Activated naive CD8-positive, alpha-beta T cell treated with anti-CD3 and anti-CD28 coated beads, Interleukin-2, amount 10 ng/mL, durations not matched to agents 7 days and 5 days (primary cell): ENCODE results near the gene TMEM82. TPM values are rescaled to one million over a fixed set of nuclear protein-coding genes. Genes with fewer than 3 reads are reported as not detected.

ENCODE experiments used
- ATAC-seq: fragments of 150-1000 bp; cut with Tn5 transposase; one replicate; pipeline ENCODE4 v1.10.0; 2021; ENCODE audit warnings: low read depth, moderate library complexity
- POLR2A ChIA-PET: fragments of 350-600 bp; sonication (Branson Sonifier 250); formaldehyde crosslinking; loops from one replicate; lab custom pipeline; 2021; ENCODE audit warnings: antibody characterized with exemption; lab: Charles Lee
- DNase-seq: peaks from one replicate; pipeline ENCODE4 v3.0.0; 2021
- H3K27ac Mint-ChIP-seq: one replicate; pipeline ENCODE4 v1.8.0; 2022; ENCODE audit warnings: mild to moderate bottlenecking, mixed read lengths
- H3K27me3 Mint-ChIP-seq: one replicate; pipeline ENCODE4 v1.8.0; 2022; ENCODE audit warnings: mild to moderate bottlenecking, moderate library complexity, mixed read lengths
- H3K36me3 Mint-ChIP-seq: one replicate; pipeline ENCODE4 v1.8.0; 2021; ENCODE audit warnings: mild to moderate bottlenecking, mixed read lengths
- H3K4me1 Mint-ChIP-seq: one replicate; pipeline ENCODE4 v1.8.0; 2021; ENCODE audit warnings: mixed read lengths
- H3K4me3 Mint-ChIP-seq: one replicate; pipeline ENCODE4 v1.8.0; 2022; ENCODE audit warnings: mild to moderate bottlenecking, moderate library complexity, mixed read lengths
- H3K9me3 Mint-ChIP-seq: one replicate; pipeline ENCODE4 v1.8.0; 2021; ENCODE audit warnings: mixed read lengths
- total RNA-seq, 2 experiments: library from RNA; stranded (reverse); gene quantifications; one replicate each; pipeline ENCODE4 v1.2.3, GENCODE V29; 2021

TMEM82 gene
- total RNA-seq, 2 experiments from 2014 or later, result not detected

GRCh38 chr1:15724949-15725880, 17.1 kb upstream of the TMEM82 start:
- Mint-ChIP-seq H3K27me3 (no peaks in the 10 kb centered on the region), H3K9me3 (no peaks in the 10 kb centered on the region), H3K27ac (no peak overlapping the region), H3K4me3 (no peak overlapping the region), H3K4me1 (no peaks in the 10 kb centered on the region), H3K36me3 (peaks cover 6% of the 10 kb centered on the region)
- DNase-seq, result no peak
- no peak for ATAC-seq
- POLR2A ChIA-PET, result no interaction called here

GRCh38 chr1:15726508-15726907, 15.8 kb upstream of the TMEM82 start:
- Mint-ChIP-seq H3K9me3 (no peaks in the 10 kb centered on the region), H3K4me3 (no peak overlapping the region), H3K27me3 (no peaks in the 10 kb centered on the region), H3K27ac (no peak overlapping the region), H3K36me3 (peaks cover 4% of the 10 kb centered on the region), H3K4me1 (no peaks in the 10 kb centered on the region)
- ATAC-seq (no peak), DNase-seq (no peak)
- POLR2A ChIA-PET, result no interaction called here

- H3K9me3 Mint-ChIP-seq, result no peaks in the 10 kb centered on the region
- no peak for DNase-seq
- H3K27me3 Mint-ChIP-seq, result no peaks in the 10 kb centered on the region
- no peak overlapping the region for H3K27ac Mint-ChIP-seq
- H3K4me3 Mint-ChIP-seq, result no peak overlapping the region
- H3K36me3 Mint-ChIP-seq, result peaks cover 4% of the 10 kb centered on the region
- POLR2A ChIA-PET, result no interaction called here
- no peak for ATAC-seq
- no peaks in the 10 kb centered on the region for H3K4me1 Mint-ChIP-seq
Measured at GRCh38 chr1:15727021-15727420, 15.3 kb upstream of the TMEM82 start.

GRCh38 chr1:15727424-15727823, 14.9 kb upstream of the TMEM82 start:
- H3K4me1 Mint-ChIP-seq, result no peaks in the 10 kb centered on the region
- POLR2A ChIA-PET, result no interaction called here

GRCh38 chr1:15727866-15728534, 14.3 kb upstream of the TMEM82 start:
- no peaks in the 10 kb centered on the region for H3K4me1 Mint-ChIP-seq
- H3K27me3 Mint-ChIP-seq, result no peaks in the 10 kb centered on the region
- no peak overlapping the region for H3K27ac Mint-ChIP-seq
- POLR2A ChIA-PET, result no interaction called here
- peaks cover 4% of the 10 kb centered on the region for H3K36me3 Mint-ChIP-seq
- ATAC-seq (no peak), DNase-seq (no peak)
- H3K9me3 Mint-ChIP-seq, result no peaks in the 10 kb centered on the region
- no peak overlapping the region for H3K4me3 Mint-ChIP-seq

More at GRCh38 chr1:15727424-15727823, 14.9 kb upstream of the TMEM82 start:
- Mint-ChIP-seq H3K27ac (no peak overlapping the region), H3K4me3 (no peak overlapping the region), H3K36me3 (peaks cover 4% of the 10 kb centered on the region), H3K9me3 (no peaks in the 10 kb centered on the region), H3K27me3 (no peaks in the 10 kb centered on the region)
- ATAC-seq (no peak), DNase-seq (no peak)

- Mint-ChIP-seq H3K4me3 (no peak overlapping the region), H3K27me3 (no peaks in the 10 kb centered on the region), H3K4me1 (no peaks in the 10 kb centered on the region), H3K27ac (no peak overlapping the region), H3K9me3 (no peaks in the 10 kb centered on the region), H3K36me3 (peaks cover 4% of the 10 kb centered on the region)
- no peak for DNase-seq
- POLR2A ChIA-PET, result no interaction called here
- no peak for ATAC-seq
Measured at GRCh38 chr1:15728937-15729657, 13.2 kb upstream of the TMEM82 start.

GRCh38 chr1:15730423-15730822, 11.9 kb upstream of the TMEM82 start:
- POLR2A ChIA-PET, result no interaction called here
- no peaks in the 10 kb centered on the region for H3K4me1 Mint-ChIP-seq
- no peak for DNase-seq
- no peaks in the 10 kb centered on the region for H3K27me3 Mint-ChIP-seq
- peaks cover 2% of the 10 kb centered on the region for H3K36me3 Mint-ChIP-seq
- no peak overlapping the region for H3K4me3 Mint-ChIP-seq
- no peaks in the 10 kb centered on the region for H3K9me3 Mint-ChIP-seq
- H3K27ac Mint-ChIP-seq, result no peak overlapping the region
- ATAC-seq, result no peak

GRCh38 chr1:15730936-15731335, 11.4 kb upstream of the TMEM82 start:
- ATAC-seq (no peak), DNase-seq (no peak)
- Mint-ChIP-seq H3K4me1 (no peaks in the 10 kb centered on the region), H3K4me3 (no peak overlapping the region), H3K9me3 (no peaks in the 10 kb centered on the region), H3K27me3 (no peaks in the 10 kb centered on the region), H3K36me3 (peaks cover 2% of the 10 kb centered on the region), H3K27ac (no peak overlapping the region)
- POLR2A ChIA-PET, result interaction anchor here (0.6 kb wide), 1 partner anchor 135 kb away, joined by 3 read pairs; no protein-coding TSS in a partner anchor

- H3K27me3 Mint-ChIP-seq, result no peaks in the 10 kb centered on the region
- peaks cover 2% of the 10 kb centered on the region for H3K36me3 Mint-ChIP-seq
- ATAC-seq, result no peak
- POLR2A ChIA-PET, result no interaction called here
- H3K4me3 Mint-ChIP-seq, result no peak overlapping the region
- no peaks in the 10 kb centered on the region for H3K9me3 Mint-ChIP-seq
- H3K27ac Mint-ChIP-seq, result no peak overlapping the region
- no peak for DNase-seq
- H3K4me1 Mint-ChIP-seq, result no peaks in the 10 kb centered on the region
Measured at GRCh38 chr1:15731735-15732685, 10.3 kb upstream of the TMEM82 start.

GRCh38 chr1:15732686-15733081, 9.6 kb upstream of the TMEM82 start:
- DNase-seq, result no peak
- no peak for ATAC-seq
- H3K27ac Mint-ChIP-seq, result no peak overlapping the region
- H3K9me3 Mint-ChIP-seq, result no peaks in the 10 kb centered on the region
- POLR2A ChIA-PET, result no interaction called here
- no peaks in the 10 kb centered on the region for H3K36me3 Mint-ChIP-seq
- no peak overlapping the region for H3K4me3 Mint-ChIP-seq
- H3K4me1 Mint-ChIP-seq, result no peaks in the 10 kb centered on the region
- H3K27me3 Mint-ChIP-seq, result no peaks in the 10 kb centered on the region

GRCh38 chr1:15733218-15733725, 9.0 kb upstream of the TMEM82 start:
- no peaks in the 10 kb centered on the region for H3K36me3 Mint-ChIP-seq
- DNase-seq, result no peak
- no peak for ATAC-seq
- POLR2A ChIA-PET, result no interaction called here
- H3K4me3 Mint-ChIP-seq, result no peak overlapping the region
- no peaks in the 10 kb centered on the region for H3K4me1 Mint-ChIP-seq
- H3K9me3 Mint-ChIP-seq, result no peaks in the 10 kb centered on the region
- no peaks in the 10 kb centered on the region for H3K27me3 Mint-ChIP-seq
- no peak overlapping the region for H3K27ac Mint-ChIP-seq

GRCh38 chr1:15733726-15734226, 8.5 kb upstream of the TMEM82 start:
- H3K36me3 Mint-ChIP-seq, result no peaks in the 10 kb centered on the region
- DNase-seq (no peak), ATAC-seq (no peak)
- no peaks in the 10 kb centered on the region for H3K4me1 Mint-ChIP-seq
- H3K27me3 Mint-ChIP-seq, result no peaks in the 10 kb centered on the region
- POLR2A ChIA-PET, result no interaction called here
- no peaks in the 10 kb centered on the region for H3K9me3 Mint-ChIP-seq
- no peak overlapping the region for H3K4me3 Mint-ChIP-seq
- no peak overlapping the region for H3K27ac Mint-ChIP-seq
